ENCODE measurements around the gene GNAQ. TPM values are rescaled to one million over a fixed set of nuclear protein-coding genes. Genes with fewer than 3 reads are reported as not detected.

Gene GNAQ
- total and polyA plus RNA-seq, 2 experiments from 2014 or later = 21.1 to 32.8 TPM

DNA sequence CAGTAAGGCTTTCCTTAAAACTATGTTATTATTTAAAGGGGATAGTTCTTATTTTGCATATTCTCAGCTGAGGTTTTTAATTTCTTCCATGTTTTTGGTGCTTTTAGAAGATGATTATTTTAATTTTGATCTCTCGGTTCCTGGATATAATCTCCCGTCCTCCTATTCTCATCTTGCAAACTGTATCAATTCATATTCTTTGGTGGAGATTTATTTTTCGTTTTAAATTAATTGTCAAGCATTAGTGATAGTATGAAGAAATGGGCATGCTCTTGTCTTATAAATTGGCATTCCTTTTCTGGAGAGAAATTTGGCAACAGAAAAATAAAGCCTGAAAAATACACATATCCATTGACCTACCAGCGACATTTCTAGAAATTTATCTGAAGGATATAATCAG lies 15.5 kb upstream of the GNAQ start:
- H3K36me3 ChIP-seq = no peaks in the 10 kb centered on the region
- no peak overlapping the region for H3K4me3 ChIP-seq
- DNase-seq (ENCODE audit: low read depth in 1 of 2, low spot score in 1 of 2) = no peak
- no peak overlapping the region for H3K27ac ChIP-seq
- peaks cover 3% of the 10 kb centered on the region for H3K27me3 ChIP-seq
- TF ChIP-seq, protein P1, sequence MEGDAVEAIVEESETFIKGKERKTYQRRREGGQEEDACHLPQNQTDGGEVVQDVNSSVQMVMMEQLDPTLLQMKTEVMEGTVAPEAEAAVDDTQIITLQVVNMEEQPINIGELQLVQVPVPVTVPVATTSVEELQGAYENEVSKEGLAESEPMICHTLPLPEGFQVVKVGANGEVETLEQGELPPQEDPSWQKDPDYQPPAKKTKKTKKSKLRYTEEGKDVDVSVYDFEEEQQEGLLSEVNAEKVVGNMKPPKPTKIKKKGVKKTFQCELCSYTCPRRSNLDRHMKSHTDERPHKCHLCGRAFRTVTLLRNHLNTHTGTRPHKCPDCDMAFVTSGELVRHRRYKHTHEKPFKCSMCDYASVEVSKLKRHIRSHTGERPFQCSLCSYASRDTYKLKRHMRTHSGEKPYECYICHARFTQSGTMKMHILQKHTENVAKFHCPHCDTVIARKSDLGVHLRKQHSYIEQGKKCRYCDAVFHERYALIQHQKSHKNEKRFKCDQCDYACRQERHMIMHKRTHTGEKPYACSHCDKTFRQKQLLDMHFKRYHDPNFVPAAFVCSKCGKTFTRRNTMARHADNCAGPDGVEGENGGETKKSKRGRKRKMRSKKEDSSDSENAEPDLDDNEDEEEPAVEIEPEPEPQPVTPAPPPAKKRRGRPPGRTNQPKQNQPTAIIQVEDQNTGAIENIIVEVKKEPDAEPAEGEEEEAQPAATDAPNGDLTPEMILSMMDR (IDR thresholded peaks at IDR 0.05; ENCODE audit: low read depth, low read length) = no peak
- no peaks in the 10 kb centered on the region for H3K9me3 ChIP-seq (ENCODE audit: low read depth)
- H3K4me1 ChIP-seq (ENCODE audit: low read depth) = no peaks in the 10 kb centered on the region

DNA sequence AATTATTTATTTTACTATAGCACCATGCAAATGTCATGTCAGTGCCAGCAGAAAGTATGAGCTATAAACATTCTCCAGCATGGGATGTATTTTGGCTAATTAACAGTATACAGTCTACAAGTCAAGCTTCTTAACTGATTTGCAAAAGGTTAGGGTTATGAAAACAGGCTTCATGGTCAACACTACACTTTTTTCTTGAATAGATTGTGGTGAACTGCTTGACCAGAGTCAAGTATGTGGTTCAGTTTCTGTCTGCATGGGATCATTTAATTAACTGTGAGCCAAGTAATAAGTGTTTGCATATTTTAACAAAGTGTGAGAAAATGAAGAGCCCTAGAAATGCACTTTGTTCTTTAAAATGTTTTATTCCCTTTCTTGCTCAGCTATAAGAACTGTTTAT lies 14.5 kb upstream of the GNAQ start:
- Histone ChIP-seq H3K36me3 (no peaks in the 10 kb centered on the region), H3K9me3 (ENCODE audit: low read depth) (no peaks in the 10 kb centered on the region), H3K4me1 (ENCODE audit: low read depth) (no peaks in the 10 kb centered on the region), H3K27me3 (peaks cover 3% of the 10 kb centered on the region), H3K4me3 (no peak overlapping the region), H3K27ac (no peak overlapping the region)
- no peak for DNase-seq (ENCODE audit: low read depth in 1 of 2, low spot score in 1 of 2)
- TF ChIP-seq, protein P1 (IDR thresholded peaks at IDR 0.05; ENCODE audit: low read depth, low read length) = no peak

DNA sequence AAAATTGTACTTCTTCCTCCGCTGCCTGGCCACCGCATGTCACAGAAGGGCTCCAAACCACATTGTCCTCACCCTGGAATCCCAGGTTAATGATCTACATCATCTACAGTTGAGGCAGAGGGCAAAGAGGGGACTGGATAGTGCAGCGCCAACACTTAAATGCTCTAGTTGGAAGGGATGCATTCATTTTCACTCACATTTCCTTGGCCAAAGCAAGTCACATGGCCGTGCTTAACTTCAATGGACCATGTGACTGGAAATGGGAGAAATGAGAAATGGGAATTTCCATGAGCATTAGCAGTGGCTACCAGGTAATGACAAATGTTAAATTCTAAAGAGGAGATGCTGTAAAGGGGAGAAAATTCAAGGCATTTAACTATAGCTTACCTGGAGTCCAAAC lies 13.3 kb upstream of the GNAQ start:
- H3K4me1 ChIP-seq (ENCODE audit: low read depth) = no peaks in the 10 kb centered on the region
- no peak overlapping the region for H3K27ac ChIP-seq
- TF ChIP-seq, protein P1 (IDR thresholded peaks at IDR 0.05; ENCODE audit: low read depth, low read length) = no peak
- H3K4me3 ChIP-seq = no peak overlapping the region
- H3K9me3 ChIP-seq (ENCODE audit: low read depth) = no peaks in the 10 kb centered on the region
- no peaks in the 10 kb centered on the region for H3K36me3 ChIP-seq
- H3K27me3 ChIP-seq = peaks cover 3% of the 10 kb centered on the region
- DNase-seq (ENCODE audit: low read depth in 1 of 2, low spot score in 1 of 2) = no peak

DNA sequence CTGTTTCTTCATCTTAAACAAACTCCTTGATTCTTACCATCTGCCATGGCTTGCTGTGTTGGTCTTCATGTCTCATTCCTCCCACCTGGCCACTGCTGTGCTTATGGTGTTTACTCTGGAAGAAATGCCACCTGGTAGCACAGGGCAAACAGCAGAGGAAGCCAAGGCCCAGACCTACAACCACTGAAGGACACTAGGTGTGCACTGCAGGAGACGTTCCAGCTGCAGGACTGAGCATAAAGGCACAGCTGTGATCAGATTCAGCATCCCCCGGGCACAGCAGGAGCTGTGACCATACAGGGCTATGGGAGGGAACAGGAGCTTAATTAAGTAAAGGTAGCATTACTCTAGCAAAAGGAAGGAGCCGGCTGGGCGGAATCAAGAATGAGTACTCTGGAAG lies 12.6 kb upstream of the GNAQ start:
- Histone ChIP-seq H3K4me3 (no peak overlapping the region), H3K36me3 (no peaks in the 10 kb centered on the region), H3K27ac (no peak overlapping the region), H3K4me1 (ENCODE audit: low read depth) (peaks cover under 1% of the 10 kb centered on the region), H3K9me3 (ENCODE audit: low read depth) (no peaks in the 10 kb centered on the region), H3K27me3 (peaks cover 3% of the 10 kb centered on the region)
- TF ChIP-seq, protein P1 (IDR thresholded peaks at IDR 0.05; ENCODE audit: low read depth, low read length) = no peak
- DNase-seq (ENCODE audit: low read depth in 1 of 2, low spot score in 1 of 2) = no peak

DNA sequence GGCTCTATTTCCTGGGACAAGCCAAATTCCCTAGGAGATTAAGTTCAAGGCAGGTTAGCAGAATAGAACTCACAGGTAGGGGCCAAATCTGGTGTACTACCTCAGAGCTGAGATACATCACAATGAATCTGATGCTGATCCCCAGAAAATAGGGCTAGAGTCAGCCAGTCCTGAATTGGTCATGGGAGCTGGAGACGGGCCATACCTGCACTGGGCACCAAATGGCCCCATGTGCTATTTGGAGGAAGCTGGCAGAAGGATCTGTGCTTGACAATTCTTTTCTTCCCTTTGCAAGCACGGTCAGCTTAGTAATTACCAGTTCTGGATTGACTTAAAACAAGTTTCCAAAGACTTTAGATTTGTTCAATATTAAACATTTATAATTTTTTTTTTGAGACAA lies 10.4 kb upstream of the GNAQ start:
- no peak overlapping the region for H3K27ac ChIP-seq
- no peak for DNase-seq (ENCODE audit: low read depth in 1 of 2, low spot score in 1 of 2)
- H3K4me3 ChIP-seq = no peak overlapping the region
- H3K36me3 ChIP-seq = no peaks in the 10 kb centered on the region
- no peaks in the 10 kb centered on the region for H3K9me3 ChIP-seq (ENCODE audit: low read depth)
- peaks cover 3% of the 10 kb centered on the region for H3K27me3 ChIP-seq
- TF ChIP-seq, protein P1 (IDR thresholded peaks at IDR 0.05; ENCODE audit: low read depth, low read length) = no peak
- peaks cover 6% of the 10 kb centered on the region for H3K4me1 ChIP-seq (ENCODE audit: low read depth)

DNA sequence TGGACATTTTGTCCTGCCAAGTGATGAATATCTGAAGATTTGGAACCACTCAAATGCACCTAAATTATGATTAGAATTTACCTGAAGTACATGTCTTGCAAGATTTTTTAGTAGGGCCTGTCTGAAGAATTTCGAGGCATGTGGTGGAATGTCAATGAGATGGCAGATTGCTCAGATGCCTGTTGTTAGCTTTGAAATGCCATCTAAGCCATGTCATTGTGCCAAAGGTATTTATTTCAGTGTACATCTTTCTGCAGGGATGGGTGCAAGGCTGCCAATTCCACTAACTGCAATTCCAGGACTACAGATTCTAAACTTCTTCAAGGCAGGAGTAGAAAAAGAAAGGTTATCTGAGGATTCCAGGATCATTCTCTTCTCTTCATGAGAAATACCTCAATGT lies 9.1 kb upstream of the GNAQ start:
- Histone ChIP-seq H3K27ac (no peak overlapping the region), H3K4me3 (no peak overlapping the region), H3K9me3 (ENCODE audit: low read depth) (no peaks in the 10 kb centered on the region), H3K27me3 (no peaks in the 10 kb centered on the region), H3K36me3 (no peaks in the 10 kb centered on the region), H3K4me1 (ENCODE audit: low read depth) (peaks cover 6% of the 10 kb centered on the region)
- TF ChIP-seq, protein P1 (IDR thresholded peaks at IDR 0.05; ENCODE audit: low read depth, low read length) = no peak
- DNase-seq (ENCODE audit: low read depth in 1 of 2, low spot score in 1 of 2) = no peak

All from cardiac muscle cell (in vitro differentiated cells and primary cell).